HG03025 (cell line): ENCODE data around the gene LALBA.
"Not testable (repeated sequence)": the region's sequence is repeated elsewhere in the genome, so short reads cannot be mapped to it uniquely, and the experiment has no call there.

Experiments
- ATAC-seq: cut with Tn5 transposase; IDR thresholded peaks from one replicate; pipeline ENCODE4 v1.9.1; 2021; ENCODE audit warnings: mild to moderate bottlenecking, moderate library complexity; ENCODE audit not compliant: unreplicated experiment, low FRiP score

LALBA gene

DNA sequence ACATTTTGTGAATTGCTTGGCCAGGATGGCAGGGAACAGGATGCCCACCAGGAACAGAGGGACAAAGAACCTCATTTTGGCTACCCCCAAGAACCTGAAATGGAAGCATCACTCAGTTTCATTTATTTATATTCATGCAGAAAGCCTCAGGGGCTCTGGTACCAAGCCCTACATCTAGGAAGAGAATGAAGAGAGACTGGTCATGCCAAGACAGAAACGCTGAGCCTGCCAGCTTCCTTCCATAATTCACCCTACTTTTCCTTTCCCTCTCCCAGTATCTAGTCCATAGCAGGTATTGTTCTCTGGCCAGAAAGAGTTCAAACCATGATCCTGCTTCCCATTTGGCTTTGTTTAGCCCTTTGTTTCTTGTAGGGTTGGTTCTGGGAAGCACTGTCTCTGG, at the start of gene LALBA:
TSS of gene LALBA (minus strand) at position 101 of the 400 bp plus-strand sequence. CDS start at position 75, 26 bp downstream.
- ATAC-seq = no peak

DNA sequence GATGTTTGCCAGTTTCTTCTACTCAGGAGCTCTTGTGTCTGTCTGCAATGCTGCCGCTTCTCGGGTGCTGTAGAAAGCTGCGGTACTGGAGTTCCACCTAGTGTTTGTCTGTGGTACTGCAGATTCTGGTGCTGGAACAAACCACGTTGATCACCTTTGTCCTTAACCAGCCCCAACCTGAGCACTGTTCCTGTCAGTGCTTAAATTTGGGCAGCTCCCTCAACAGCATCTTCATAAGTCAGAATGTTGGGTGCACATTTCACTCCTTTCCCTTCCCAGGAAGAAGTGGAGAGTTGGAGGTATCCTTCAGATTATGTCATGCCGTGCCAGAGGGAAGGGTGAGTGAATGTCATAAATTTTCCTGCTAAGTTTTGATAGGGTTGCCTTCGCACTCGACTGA, 48.7 kb upstream of the LALBA start:
- ATAC-seq = no peak

DNA sequence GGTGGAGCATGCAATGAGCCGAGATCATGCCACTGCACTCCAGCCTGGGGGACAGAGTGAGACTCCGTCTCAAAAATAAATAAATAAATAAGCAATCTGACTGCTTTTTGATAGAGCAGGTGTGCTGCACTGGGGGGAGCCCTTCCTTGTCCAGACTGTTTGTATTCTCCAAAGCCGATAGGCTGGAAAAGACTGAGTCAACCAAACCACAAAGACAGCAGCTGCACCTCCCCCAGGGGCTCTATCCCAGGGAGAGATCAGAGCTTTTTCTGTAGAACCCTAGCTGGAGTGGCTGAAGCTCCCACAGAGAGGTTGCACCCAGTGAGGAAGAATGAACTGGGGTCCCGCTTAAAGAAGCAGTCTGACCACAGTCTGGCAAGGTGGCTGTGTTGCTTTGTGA, 45.8 kb upstream of the LALBA start:
- no peak for ATAC-seq

DNA sequence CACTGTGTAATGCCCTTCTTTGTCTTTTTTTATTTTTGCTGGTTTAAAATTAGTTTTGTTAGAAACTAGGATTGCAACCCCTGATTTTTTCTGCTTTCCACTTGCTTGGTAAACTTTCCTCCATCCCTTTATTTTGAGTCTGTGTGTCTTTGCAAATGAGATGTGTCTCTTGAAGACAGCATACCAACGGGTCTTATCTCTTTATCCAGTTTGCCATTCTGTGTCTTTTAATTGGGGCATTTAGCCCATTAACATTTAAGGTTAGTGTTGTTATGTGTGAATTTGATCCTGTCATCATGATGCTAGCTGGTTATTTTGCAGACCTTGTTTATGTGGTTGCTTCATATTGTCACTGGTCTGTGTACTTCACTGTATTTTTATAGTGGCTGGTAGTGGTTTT, 43.5 kb upstream of the LALBA start:
- ATAC-seq = no peak

DNA sequence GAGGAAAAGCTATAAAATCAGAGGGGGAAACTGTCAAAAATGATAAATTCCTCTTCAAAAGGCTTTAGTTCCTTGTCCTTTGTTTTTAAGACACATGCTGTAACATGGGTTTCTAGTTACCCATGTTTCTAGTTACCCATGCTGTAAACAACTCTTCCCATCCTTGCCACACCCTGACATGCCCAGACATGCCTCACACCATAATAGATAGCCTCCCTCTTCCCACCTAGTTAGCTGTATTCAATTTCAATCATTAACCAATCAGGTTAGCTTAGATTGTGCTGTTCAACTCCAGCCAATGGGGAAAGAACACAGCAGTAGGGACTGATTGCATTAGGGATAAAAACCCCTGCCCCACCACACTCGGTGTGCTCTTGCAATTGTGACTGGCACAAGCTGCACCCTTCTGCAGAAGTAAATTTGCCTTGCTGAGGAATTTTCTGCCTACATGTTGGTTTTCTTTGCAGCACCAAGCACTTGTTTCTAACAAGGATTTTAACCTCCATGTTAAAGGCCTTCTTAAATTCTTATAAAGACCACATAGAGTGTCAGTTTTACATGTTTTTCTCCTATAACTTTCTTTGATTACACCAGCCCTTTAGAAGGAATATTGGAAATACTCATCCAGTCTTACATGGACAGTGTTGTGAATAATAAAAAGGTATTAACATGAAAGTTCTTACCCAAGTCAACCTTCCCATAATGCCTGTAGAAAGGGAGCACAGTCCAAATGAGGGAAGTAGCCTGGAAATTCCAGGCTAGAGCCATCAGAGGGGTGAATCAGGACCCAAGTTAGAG, 32.5 kb upstream of the LALBA start:
- ATAC-seq = no peak

DNA sequence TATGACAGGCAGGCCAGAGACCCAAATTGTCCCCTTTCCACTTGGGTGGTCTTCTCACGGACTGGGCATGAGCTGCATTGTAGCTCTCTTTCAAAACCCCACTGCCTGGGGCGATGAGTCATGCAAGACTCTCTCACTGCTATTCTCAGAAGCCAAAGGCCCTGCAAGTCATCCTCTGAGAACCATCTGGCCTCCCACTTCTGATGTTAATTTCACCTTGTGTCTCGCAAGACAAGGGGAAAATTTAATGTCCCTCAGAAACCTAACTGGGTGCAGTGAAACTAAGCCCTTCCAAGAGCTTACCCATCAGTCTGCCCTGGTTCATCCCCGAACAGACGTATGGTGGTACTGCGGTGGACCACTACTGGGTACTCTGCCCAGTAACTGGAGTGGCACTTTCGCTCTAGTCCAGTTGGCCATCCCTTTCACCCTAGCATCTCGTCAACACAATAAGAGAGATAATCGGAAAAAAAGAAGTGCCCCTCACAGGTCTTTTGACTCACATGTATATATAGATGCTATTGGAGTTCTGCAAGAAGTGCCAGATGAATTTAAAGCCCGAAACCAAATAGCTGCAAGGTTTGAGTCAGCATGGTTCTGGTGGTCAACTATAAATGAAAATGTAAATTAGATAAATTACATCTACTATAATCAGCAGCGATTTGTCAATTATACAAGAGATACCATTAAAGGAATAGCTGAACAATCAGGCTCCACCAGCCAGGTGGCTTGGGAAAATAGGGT, 31.3 kb upstream of the LALBA start:
- ATAC-seq = peak; percentile 82

DNA sequence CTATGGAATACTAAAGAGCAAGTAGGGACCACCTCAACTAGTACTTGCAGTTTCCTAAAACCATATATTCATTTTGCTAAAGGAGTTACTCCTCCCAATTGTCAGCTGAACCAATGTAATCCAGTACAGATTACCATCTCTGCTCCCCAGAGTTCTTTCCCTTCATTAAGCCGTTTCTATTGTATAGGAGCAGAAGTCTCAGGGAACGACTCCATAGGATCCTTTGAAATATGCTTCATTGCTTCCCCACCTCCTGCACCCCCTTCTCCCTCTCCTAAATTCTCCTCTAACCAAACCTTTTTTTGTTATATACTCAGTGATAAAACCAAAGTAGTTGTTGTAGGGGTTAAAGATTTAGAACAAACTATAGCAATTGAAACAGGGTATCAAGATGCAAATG, 30.7 kb upstream of the LALBA start:
- no peak for ATAC-seq

DNA sequence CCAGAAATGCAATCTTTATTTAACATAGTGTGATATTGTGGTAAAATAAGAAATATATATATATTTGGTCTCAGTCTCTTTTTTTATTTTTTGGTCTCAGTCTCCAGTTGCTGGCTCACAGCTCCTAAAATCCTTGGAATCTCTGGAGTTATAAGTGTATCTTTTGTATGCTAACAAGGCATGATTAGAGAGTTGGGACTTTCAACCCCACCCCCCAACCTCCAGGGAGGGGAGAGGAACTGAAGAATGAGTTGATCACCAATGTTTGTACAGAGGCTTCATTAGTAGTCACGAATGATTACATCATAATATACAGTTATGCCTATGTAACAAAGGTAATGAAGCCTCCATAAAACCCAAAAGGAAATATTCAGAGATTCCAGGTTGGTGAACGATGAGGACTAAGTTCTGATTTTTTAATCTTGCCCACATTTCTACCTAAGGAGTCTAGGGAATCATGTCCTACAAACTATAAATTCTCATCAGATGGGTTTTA, 22.8 kb upstream of the LALBA start:
- ATAC-seq = no peak

DNA sequence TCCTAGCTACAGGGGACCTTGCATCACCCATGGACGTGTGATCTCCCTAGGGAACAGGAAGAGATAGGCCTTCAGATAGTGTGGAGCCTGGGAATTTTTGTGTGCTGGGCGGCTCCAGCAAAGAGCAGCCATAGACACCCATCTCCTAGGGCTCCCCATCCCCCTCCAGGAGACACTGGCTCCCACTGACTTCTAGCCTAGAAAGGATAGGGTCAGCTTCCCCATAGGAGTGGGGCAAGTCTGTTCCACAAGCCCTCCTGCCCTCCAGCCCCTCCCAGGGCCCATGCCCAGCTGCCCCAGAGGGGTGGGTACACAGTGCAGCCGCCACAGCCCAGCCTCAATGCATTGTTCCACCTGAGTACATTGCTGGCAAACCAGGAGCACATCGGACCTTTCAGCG, 16.5 kb upstream of the LALBA start:
- no peak for ATAC-seq

DNA sequence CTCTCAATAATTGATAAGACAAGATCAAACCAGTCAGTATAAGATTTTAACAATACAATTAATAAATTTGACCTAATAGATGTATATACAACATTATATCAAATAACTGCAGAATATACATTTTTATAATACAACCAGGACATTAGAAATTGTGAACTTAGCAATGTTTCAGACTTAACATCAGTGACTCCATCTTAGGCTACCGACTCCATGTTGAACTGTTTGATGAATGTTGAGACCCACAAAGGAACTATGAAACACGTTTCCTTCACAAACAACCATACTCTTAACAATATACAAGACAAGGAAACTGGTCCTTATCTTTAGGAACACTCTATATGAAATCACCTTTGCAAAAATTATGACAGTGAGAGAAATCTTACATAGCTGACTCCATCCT, 13.9 kb upstream of the LALBA start:
- ATAC-seq = no peak

DNA sequence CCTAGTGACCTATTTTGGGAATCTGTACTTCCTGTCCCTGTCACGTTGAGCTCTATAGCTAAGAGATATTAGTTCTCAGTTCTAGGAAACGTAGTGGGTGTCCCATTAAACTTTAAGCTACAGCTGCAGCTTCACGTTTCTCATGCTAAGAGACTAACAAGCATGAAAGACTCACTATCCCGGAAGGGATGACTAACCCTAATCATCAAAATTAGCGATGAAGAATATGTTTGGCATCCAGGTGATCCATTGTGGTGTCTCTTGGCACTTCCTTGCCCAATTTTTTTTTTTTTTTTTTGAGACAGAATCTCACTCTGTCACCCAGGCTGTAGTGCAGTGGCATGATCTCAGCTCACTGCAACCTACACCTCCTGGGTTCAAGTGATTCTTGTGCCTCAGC, 11.0 kb upstream of the LALBA start:
- no peak for ATAC-seq

DNA sequence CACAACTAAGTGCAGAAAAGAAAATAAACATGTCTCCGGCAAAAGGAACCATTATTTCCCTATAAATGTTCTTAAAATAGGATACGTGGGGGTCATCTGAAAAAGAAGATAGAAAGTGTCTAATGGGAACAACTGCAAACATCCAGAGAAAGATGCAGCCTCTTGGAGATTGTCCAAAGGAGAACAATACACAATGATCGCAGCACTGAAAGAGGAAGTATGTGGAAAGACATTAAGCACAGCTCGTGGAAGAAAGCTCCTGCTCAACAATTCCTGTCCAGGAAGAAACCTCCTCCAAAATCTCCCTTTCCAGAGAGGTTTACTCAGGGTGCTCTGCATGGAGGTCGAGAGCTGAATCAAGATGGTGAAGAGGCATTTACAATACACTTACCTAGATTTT, 2.5 kb upstream of the LALBA start:
- no peak for ATAC-seq

DNA sequence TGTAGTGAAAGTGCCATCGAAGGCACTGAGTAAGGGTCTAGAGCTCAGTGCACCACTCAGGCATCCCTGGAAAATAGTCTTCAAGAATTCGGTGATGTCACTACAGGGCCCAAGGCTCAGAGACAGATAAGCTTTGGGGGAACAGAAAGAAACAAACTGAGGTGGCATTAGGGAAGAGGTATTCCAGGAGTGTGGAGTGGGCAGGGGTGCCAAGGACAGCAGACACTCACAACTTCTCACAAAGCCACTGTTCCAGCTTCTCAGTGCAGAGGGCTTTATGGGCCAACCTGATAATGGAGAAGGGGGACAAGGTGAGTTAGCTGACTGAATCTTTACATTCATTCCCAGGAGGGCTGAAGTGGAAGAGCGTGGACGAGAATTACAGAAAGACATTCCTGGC, 2.1 kb downstream of the LALBA start:
- no peak for ATAC-seq

DNA sequence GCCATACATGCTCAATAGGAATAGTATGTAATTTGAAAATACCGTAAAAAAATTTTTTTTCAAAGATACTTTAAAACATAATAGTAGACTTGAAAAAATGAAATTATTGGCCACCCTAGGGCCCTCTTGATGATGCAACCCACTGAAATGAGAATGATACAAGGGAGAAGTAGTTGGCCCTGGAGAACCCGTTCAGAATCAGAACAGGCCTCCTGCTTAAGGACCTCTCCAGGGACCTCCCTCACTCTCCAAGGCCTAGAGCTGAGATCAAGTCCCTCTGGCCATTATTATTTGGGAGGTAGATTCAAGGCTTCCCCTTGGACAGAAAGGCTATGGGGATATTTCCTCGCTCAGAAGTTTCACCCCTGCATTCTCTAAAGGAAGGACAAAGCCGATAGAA, 11.9 kb downstream of the LALBA start:
- ATAC-seq = no peak

DNA sequence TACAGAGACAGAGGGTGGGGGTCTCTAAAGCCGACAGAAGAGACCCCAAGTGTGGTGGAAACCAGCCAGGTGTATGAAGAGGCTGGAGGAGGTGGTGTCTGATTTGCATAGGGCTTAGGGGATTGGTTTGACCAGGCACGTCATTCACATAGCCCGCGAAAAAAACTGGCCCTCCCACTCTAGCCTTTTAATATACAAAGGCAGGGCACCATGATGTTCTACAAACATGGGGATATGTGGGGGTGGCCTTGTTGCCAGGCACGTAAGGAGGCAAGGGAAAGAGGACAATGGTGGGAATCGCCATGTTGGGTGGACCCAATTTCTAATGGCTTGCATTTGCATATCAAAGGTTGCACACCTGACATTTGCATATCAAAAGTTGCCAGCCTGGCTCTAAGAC, 13.2 kb downstream of the LALBA start:
- no peak for ATAC-seq

DNA sequence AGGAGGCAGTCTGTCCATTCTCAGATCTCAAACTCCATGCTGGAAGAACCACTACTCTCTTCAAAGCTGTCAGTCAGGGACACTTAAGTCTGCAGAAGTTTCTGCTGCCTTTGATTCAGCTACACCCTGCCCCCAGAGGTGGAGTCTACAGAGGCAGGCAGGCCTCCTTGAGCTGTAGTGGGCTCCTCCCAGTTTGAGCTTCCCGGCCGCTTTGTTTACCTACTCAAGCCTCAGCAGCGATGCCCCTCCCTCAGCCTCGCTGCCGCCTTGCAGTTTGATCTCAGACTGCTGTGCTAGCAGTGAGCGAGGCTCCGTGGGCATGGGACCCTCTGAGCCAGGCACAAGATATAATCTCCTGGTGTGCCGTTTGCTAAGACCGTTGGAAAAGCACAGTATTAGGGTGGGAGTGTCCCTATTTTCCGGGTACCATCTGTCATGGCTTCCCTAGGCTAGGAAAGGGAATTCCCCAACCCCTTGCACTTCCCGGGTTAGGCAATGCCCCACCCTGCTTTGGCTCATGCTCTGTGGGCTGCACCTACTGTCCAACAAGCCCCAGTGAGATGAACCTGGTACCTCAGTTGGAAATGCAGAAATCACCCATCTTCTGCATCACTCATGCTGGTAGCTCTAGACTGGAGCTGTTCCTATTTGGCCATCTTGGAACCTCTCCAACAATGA, 16.0 kb downstream of the LALBA start:
- not testable (repeated sequence) for ATAC-seq

DNA sequence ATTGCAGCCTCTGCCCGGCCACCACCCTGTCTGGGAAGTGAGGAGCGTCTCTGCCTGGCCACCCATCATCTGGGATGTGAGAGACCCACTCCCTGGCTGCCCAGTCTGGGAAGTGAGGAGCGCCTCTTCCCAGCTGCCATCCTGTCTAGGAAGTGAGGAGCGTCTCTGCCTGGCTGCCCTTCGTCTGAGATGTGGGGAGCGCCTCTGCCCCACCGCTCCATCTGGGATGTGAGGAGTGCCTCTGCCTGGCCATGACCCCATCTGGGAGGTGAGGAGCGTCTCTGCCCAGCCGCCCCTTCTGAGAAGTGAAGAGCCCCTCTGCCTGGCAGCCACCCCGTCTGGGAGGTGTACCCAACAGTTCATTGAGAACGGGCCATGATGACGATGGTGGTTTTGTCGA, 18.2 kb downstream of the LALBA start:
- not testable (repeated sequence) for ATAC-seq

DNA sequence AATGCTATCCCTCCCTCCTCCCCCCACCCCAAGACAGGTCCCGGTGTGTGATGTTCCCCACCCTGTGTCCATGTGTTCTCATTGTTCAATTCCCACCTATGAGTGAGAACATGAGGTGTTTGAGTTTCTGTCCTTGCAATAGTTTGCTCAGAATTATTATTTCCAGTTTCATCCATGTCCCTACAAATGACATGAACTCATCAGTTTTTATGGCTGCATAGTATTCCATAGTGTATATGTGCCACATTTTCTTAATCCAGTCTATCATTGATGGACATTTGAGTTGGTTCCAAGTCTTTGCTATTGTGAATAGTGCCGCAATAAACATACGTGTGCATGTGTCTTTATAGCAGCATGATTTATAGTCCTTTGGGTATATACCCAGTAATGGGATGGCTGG, 22.8 kb downstream of the LALBA start:
- ATAC-seq = not testable (repeated sequence)

DNA sequence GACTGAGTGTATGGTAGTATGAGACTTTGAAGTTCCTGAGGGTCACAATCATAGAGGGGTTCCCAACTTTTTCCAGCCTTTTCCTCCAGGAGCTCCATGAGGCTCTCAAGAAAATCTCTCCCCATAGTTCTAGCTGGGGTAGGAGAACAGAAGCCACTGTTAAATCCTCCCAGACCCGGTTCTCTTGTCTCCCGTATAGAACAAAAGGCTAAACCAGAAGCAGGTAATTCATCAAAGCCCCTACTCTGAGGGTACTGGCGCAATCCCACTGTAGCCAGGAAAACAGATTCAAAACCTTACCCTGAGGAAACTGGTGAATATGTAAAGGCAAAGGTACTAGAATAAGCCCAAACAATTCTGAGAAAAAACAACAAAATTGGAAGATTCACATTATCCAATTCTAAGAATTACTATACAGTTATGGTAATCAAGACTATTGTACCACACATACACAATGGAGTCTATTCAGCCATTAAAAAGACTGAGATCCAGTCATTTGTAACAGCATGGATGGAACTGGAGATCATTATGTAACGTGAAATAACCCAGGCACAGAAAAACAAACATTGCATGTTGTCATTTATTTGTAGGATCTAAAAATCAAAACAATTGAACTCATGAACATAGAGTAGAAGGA, 23.9 kb downstream of the LALBA start:
- no peak for ATAC-seq

DNA sequence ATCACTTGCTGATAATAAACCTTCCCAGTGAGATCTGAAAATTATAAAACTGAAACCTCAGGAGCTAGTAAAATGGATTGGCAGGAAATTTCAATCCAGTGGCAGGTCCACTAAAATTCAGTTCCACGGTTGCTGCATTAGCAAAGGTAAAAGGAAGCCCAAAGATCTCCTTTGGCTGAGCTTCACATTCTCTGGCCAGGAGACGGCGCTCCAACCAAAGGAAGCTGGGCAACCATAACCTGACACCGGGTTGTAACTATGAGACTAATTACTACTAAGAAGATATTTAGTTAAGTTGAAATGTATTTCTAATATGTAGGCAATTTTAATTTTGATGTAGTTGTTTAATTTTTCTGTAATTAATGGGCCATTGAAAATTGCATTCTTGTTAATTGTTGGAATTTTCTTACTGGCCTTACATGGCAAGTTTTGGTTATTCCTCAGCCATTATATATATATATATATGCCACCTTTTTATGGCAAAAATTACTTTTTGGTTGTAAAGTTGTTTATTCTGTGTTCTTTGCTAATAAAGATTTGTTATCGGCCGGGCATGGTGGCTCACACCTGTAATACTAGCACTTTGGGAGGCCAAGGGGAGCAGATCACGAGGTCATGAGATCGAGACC, 27.4 kb downstream of the LALBA start:
- ATAC-seq = no peak
